Measurements from ENCODE around the gene DLGAP1.

Gene DLGAP1

DNA sequence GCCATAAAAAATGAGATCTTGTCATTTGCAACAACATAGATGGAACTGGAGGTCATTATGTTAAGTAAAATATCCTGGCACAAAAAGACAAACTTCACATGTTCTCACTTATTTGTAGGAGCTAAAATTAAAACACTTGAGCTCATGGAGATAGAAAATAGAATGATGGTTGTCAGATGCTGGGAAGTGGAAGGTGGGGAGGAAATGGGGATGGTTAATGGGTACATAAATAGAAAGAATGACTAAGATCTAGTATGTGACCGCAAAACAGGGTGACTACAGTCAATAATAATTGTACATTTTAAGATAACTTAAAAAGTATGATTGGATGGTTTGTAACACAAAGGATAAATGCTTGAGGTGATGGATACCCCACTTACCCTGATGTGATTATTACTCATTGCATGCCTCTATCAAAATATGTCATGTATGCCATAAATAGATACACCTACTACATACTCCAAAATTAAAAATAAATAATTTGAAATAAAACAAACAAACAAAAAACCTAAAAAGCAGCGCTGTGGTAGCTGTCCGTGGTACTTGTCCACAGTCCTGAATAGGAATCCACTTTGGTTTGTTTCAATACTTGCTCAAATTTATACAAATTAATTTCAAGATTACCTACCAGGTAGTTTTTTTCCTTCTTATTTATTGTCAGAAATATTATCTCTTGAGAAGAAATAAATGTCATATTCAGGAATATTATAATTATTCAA is 224.5 kb downstream of the DLGAP1 start:
- TF ChIP-seq, protein P1, sequence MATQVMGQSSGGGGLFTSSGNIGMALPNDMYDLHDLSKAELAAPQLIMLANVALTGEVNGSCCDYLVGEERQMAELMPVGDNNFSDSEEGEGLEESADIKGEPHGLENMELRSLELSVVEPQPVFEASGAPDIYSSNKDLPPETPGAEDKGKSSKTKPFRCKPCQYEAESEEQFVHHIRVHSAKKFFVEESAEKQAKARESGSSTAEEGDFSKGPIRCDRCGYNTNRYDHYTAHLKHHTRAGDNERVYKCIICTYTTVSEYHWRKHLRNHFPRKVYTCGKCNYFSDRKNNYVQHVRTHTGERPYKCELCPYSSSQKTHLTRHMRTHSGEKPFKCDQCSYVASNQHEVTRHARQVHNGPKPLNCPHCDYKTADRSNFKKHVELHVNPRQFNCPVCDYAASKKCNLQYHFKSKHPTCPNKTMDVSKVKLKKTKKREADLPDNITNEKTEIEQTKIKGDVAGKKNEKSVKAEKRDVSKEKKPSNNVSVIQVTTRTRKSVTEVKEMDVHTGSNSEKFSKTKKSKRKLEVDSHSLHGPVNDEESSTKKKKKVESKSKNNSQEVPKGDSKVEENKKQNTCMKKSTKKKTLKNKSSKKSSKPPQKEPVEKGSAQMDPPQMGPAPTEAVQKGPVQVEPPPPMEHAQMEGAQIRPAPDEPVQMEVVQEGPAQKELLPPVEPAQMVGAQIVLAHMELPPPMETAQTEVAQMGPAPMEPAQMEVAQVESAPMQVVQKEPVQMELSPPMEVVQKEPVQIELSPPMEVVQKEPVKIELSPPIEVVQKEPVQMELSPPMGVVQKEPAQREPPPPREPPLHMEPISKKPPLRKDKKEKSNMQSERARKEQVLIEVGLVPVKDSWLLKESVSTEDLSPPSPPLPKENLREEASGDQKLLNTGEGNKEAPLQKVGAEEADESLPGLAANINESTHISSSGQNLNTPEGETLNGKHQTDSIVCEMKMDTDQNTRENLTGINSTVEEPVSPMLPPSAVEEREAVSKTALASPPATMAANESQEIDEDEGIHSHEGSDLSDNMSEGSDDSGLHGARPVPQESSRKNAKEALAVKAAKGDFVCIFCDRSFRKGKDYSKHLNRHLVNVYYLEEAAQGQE (IDR thresholded peaks at IDR 0.05; ENCODE audit: low read depth) = peak; percentile 62
- no peak for TF ChIP-seq CEBPB (IDR thresholded peaks at IDR 0.05)

DNA sequence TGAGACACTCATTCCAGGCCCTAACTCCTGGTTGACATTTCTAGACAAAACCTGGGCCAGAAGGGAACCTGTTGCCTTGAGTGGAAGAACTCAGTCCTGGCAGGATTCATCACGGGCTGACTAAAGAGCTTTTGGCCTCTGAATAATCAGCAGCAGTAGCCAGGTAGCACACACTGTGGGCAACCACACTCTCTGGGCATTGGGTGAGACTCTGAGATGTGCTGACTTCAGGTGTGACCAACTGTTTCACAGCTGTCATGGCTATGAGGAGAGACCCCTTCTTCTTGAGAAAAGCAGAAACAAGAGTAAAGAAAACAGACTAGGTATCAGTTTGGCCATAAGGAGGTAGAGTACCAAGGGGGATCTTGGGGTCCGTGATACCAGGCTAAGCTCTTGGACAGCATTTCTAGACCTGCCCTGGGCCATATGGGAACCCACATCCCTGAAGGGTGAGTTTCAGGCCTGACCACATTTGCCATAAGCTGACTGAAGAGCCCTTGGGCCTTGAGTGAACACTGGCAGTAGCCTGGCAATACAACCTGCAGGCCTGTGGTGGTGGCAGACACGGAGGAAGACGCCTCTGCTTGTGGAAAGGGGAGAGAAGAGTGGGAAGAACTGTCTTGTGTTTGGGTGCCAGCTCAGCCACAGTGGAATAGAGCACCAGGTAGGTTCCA is 230.9 kb downstream of the DLGAP1 start:
- TF ChIP-seq EP300 (IDR thresholded peaks at IDR 0.05; ENCODE audit: borderline replicate concordance) (no peak), ZBTB7A (IDR thresholded peaks at IDR 0.05; ENCODE audit: low read depth) (no peak), EGR1 (IDR thresholded peaks at IDR 0.05) (no peak), TAF1 (IDR thresholded peaks at IDR 0.05; ENCODE audit: low read depth) (no peak), TCF12 (IDR thresholded peaks at IDR 0.05; ENCODE audit: low read depth) (no peak), NFIC (IDR thresholded peaks at IDR 0.05) (no peak), YY1 (IDR thresholded peaks at IDR 0.05; ENCODE audit: low read depth) (no peak), CREB1 (IDR thresholded peaks at IDR 0.05; ENCODE audit: low read depth) (no peak), RAD21 (IDR thresholded peaks at IDR 0.05; ENCODE audit: low read depth) (no peak)
- TF ChIP-seq, protein P2, sequence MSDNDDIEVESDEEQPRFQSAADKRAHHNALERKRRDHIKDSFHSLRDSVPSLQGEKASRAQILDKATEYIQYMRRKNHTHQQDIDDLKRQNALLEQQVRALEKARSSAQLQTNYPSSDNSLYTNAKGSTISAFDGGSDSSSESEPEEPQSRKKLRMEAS (IDR thresholded peaks at IDR 0.05) = no peak
- TF ChIP-seq, protein P1 (IDR thresholded peaks at IDR 0.05; ENCODE audit: low read depth) = no peak

DNA sequence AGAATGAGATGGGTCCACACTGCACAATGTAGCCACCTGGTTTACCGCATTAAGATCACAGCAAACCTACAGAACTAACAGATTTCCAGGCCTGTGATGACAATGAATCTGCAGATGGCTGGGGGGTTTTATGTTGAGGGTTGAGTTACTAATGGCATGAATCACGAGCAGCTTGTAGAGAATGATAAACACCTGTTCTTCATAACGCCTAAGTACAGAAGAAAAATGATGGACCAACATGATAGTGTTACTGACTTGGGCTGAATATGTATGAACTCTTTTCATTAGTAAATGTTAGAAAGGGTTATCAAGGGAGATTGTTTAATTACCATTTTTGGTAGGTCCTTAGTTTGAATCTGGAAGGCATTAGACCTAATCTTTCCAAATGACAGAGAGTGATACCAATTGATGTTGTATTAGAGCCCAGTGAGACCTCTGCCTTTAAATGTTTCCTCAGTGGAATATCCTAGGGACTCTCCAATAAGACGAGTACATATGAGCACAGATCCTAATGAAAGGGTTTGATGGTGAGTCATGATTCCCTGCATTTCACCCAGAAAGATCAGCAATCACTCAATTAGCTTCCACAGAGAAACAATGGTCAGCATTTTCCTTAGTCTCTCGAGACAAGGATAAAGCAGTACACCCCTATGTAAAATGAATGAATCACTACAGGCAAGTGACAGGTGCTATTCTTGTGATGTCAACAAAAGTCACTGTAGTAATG is 243.8 kb downstream of the DLGAP1 start:
- TF ChIP-seq, protein P1 (IDR thresholded peaks at IDR 0.05; ENCODE audit: low read depth) = no peak
- no peak for TF ChIP-seq NFIC (IDR thresholded peaks at IDR 0.05)
- TF ChIP-seq, protein P2 (IDR thresholded peaks at IDR 0.05) = no peak

DNA sequence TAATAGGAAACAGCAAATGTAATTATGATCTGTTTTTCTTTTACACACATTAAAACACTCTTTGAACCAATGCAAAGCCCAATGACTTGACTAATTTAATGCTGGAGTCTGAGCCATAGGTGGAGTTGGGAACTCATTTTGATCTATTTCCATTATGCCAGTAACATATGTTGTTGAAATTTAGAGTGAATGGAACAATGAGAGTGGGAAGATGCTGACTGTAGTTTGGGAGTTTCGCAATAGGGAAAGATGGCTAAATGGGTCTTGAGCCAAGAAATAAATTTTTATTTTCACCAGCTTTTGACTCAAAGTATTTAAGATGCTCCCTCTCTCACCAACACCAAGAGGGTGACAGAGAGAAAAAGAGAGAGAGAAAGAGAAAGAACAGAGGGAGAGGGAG is 246.7 kb downstream of the DLGAP1 start:
- TF ChIP-seq TAF1 (IDR thresholded peaks at IDR 0.05; ENCODE audit: low read depth) = no peak

DNA sequence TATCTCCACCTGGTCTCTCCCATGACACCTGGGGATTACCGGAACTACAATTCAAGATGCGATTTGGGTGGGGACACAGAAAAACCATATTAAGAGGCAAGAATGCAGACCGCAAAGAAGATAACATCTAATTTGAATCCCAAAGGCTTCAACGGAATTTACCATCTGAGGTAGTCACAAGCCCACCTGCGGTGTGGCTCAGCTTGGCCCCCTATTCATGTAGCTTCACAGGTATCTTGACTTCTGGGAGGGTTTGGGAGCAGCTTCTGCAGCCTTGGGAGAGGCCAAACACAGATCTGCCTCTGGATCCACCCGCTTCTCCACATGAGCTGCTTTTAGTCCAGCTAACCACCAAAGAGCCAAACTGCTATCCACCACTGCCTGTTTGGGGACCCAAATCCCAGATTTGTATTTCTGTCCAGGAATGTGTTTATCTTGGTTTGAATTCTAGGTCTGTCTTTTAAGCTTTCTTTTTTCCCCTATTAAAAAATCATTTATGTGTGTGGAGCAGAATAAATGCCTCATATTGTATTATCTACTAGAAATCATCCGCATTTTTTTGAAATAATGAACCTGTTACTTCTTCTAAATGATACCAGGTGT is 247.6 kb downstream of the DLGAP1 start:
- TF ChIP-seq EP300 (IDR thresholded peaks at IDR 0.05; ENCODE audit: borderline replicate concordance) = no peak
- TF ChIP-seq RAD21 (IDR thresholded peaks at IDR 0.05; ENCODE audit: low read depth) = no peak
- TF ChIP-seq YY1 (IDR thresholded peaks at IDR 0.05; ENCODE audit: low read depth) = no peak
- TF ChIP-seq, protein P2 (IDR thresholded peaks at IDR 0.05) = no peak
- TF ChIP-seq TEAD4 (IDR thresholded peaks at IDR 0.05) = no peak
- no peak for TF ChIP-seq FOXM1 (IDR thresholded peaks at IDR 0.05; ENCODE audit: borderline replicate concordance, low read depth)
- no peak for TF ChIP-seq ZBTB7A (IDR thresholded peaks at IDR 0.05; ENCODE audit: low read depth)
- TF ChIP-seq CEBPB (IDR thresholded peaks at IDR 0.05) = no peak
- no peak for TF ChIP-seq CREB1 (IDR thresholded peaks at IDR 0.05; ENCODE audit: low read depth)
- TF ChIP-seq, protein P3, sequence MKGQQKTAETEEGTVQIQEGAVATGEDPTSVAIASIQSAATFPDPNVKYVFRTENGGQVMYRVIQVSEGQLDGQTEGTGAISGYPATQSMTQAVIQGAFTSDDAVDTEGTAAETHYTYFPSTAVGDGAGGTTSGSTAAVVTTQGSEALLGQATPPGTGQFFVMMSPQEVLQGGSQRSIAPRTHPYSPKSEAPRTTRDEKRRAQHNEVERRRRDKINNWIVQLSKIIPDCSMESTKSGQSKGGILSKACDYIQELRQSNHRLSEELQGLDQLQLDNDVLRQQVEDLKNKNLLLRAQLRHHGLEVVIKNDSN (IDR thresholded peaks at IDR 0.05) = no peak
- no peak for TF ChIP-seq TAF1 (IDR thresholded peaks at IDR 0.05; ENCODE audit: low read depth)
- TF ChIP-seq EGR1 (IDR thresholded peaks at IDR 0.05) = no peak

Measured in Ishikawa (cell line).